22Rv1 (cell line): Measurements from ENCODE around the gene RETREG1.

Source experiments
- H3K27ac ChIP-seq: fragments of 450-650 bp; 2 replicates; pipeline ENCODE4 v1.5.1; 2017
- CTCF ChIP-seq: fragments of 450-650 bp; IDR thresholded peaks from 2 replicates; pipeline ENCODE4 v1.5.1; 2017; ENCODE audit warnings: mild to moderate bottlenecking
- ZFX ChIP-seq: fragments of 450-650 bp; IDR thresholded peaks from 2 replicates; pipeline ENCODE4 v1.6.1; 2017; ENCODE audit warnings: antibody characterized with exemption, borderline replicate concordance

Gene RETREG1

GRCh38 chr5:16600946-16601345 lies 15.9 kb downstream of the RETREG1 start:
- H3K27ac ChIP-seq: no peak overlapping the region
- TF ChIP-seq ZFX: no peak
- TF ChIP-seq CTCF: no peak

DNA sequence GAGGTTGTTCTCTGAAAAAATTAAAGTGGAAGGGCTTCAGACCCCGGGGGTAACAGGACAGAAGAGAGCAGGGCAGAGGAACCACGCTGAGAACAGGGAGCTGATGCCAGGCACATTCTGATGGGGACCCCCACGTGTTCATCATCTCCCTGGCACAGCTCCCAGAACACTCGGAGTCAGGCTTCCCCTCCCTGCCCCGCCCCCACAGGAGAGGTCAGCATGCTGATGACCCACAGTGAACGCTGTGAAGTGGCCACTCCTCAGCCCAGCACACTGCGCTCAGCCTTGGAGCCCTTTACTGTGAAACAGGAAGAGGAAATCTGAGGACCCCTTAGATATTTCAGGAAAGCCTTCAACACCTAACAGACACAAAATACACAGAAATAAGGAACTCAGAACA lies 16.4 kb downstream of the RETREG1 start:
- H3K27ac ChIP-seq: no peak overlapping the region
- TF ChIP-seq ZFX (no peak), CTCF (no peak)

GRCh38 chr5:16597946-16598694 lies 18.7 kb downstream of the RETREG1 start:
- TF ChIP-seq ZFX (no peak), CTCF (no peak)

DNA sequence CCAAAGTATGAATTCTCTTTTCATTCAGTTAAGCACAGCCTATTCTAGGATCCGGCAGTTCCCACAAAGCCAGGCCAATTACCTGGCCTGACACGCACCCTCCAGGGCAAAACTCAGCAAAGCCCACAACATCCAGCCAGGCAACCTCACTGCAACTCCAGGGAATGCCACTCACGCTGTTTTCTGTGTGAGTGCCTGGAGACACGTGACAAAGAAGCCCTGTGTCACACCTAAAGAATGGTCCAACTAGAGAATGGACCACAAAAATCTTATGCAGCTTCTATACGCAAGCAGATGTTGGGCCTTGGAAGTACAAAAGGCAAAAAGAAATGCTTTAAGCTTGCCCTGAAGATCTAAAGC lies 20.2 kb downstream of the RETREG1 start:
- TF ChIP-seq ZFX (no peak), CTCF (no peak)
- H3K27ac ChIP-seq: no peak overlapping the region

More at GRCh38 chr5:16597946-16598694, 18.7 kb downstream of the RETREG1 start:
- no peak overlapping the region for H3K27ac ChIP-seq

- H3K27ac ChIP-seq: no peak overlapping the region
- TF ChIP-seq CTCF (no peak), ZFX (no peak)
Measured at GRCh38 chr5:16595881-16596580, 20.8 kb downstream of the RETREG1 start.

GRCh38 chr5:16593628-16594027 lies 23.2 kb downstream of the RETREG1 start:
- no peak for TF ChIP-seq CTCF
- no peak for TF ChIP-seq ZFX
- H3K27ac ChIP-seq: no peak overlapping the region

DNA sequence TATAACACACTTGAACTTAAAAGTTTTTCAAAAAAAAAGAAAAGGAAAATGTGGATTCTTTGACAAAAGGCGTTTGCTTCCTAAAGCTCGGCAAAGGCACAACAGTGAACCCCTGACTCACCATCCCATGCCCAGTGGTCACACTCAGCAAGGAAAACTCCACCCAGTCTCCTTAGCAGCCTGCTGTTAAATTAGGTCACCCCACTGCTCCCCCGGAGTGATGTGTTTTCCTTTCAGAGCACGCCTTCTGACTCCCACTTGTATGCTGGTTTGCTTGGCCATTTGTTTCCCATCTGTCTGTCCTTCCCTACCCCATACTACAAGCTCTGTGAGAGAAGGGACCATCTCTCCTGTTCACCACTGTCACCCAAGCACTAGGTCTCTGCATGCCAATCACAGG lies 23.8 kb downstream of the RETREG1 start:
- no peak overlapping the region for H3K27ac ChIP-seq
- no peak for TF ChIP-seq CTCF
- no peak for TF ChIP-seq ZFX
